Stimulated activated naive CD8-positive, alpha-beta T cell treated with anti-CD3 and anti-CD28 coated beads, Interleukin-15, Interleukin-2, amounts not matched to agents 100 U/mL and 50 U/mL, for 24 hours (primary cell): ENCODE measurements around the gene PFKL.
A peak's percentile ranks its signal among the peaks of the same experiment; 100 is the strongest.
"Not testable (repeated sequence)": the region's sequence is repeated elsewhere in the genome, so short reads cannot be mapped to it uniquely, and the experiment has no call there.

Experiments used
- ATAC-seq: fragments of 150-1000 bp; cut with Tn5 transposase; one replicate; pipeline ENCODE4 v1.10.0; 2021
- DNase-seq: peaks from one replicate; pipeline ENCODE4 v3.0.0; 2021

Gene PFKL

GRCh38 chr21:44294391-44295162 lies 5.3 kb upstream of the PFKL start:
- DNase-seq (peak; percentile 41), ATAC-seq (no peak)

DNA sequence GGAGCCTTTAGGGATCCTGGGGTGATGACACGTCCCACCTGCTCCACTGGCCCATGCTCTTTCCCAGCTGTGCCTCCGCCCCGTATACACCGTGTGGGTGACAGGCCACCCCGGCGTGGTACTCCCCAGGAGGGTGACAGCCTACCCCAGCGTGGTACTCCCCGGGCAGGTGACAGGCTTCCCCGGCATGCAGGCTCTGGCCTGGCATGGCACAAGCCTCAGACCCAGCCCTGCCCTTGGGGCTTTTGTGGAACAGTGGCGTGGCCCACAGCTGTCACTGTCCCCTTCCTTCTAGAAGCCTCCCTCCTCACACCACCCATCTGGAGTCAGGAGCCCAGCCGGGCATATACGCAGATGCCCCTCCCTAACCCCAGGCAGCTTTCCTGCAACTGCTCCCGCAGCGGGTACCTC lies 4.7 kb upstream of the PFKL start:
- ATAC-seq (no peak), DNase-seq (no peak)

- DNase-seq = no peak
- ATAC-seq = no peak
Measured at GRCh38 chr21:44295646-44296045, 4.2 kb upstream of the PFKL start.

GRCh38 chr21:44296103-44296519 lies 3.7 kb upstream of the PFKL start:
- no peak for ATAC-seq
- no peak for DNase-seq

DNA sequence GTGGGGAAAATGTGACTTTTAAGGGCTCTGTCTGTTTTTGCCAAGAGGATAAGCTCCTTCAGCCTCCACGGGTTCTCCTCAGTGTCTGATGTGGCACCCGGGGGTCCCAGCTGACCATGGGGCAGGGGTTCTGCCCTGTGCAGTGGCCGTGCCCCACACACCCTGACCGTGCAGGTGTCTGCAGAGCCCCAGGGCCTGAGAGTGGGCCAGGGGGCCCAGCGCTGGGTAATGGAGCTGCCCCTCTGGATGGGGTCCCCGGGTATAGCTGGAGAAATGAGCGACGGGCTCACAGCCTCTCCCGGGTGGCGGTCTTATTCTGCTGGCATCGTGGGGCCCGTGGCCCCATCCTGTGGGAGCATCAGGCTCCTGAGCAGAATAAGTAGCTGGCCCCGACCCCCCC lies 2.9 kb upstream of the PFKL start:
- DNase-seq (no peak), ATAC-seq (no peak)

DNA sequence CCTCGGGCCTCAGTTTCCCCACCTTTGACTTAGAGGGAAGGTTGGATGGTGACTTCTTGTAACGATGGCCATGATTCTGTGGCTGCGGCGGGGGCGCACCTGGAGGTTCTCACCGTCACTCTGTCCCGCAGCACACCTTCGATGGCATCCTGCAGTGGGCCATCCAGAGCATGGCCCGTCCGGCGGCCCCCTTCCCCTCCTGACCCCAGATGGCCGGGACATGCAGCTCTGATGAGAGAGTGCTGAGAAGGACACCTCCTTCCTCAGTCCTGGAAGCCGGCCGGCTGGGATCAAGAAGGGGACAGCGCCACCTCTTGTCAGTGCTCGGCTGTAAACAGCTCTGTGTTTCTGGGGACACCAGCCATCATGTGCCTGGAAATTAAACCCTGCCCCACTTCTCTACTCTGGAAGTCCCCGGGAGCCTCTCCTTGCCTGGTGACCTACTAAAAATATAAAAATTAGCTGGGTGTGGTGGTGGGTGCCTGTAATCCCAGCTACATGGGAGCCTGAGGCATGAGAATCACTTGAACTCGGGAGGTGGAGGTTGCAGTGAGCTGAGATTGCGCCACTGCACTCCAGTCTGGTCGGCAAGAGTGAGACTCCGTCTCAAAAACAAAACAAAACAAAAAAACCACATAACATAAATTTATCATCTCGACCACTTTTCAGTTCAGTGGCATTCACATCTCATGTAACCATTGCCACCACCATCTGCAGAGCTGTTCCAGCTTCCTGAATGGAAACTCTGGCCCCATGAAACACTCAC lies 2.1 kb upstream of the PFKL start:
- peak; percentile 83 for DNase-seq
- peak; percentile 47 for ATAC-seq

DNA sequence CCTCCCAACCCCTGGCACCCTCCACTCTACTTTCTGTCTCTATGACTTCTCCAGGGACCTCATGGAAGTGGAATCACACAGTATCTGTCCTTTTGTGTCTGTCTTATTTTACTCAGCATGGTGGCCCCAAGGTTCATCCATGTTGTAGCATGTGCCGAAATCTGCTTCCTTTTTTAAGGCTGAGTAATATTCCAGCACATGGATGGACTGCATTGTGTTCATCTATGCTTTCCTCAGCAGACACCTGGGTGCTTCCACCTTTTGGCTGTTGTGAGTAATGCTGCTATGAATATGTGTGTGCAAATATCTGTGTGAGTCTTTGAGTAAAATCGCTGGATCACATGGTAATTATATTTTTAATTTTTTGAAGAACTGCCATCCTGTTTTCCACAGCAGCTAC lies 1.6 kb upstream of the PFKL start:
- ATAC-seq (no peak), DNase-seq (no peak)

DNA sequence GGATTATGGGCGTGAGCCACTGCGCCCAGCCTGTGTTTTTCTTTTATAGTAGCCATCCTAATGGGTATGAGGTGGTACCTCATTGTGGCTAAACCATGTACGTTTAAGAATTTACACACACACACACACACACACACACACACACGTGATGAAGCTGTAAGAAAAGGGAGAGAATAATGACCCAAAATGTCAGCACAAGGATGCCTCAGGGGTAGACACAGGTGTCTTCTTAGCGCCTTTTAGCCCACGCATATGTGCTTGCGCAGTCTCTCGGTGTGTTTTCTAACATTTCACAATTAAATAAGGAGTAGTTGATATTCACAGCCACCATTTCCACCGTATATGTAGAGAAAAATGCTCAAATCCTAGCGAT lies 782 bp upstream of the PFKL start:
- ATAC-seq (no peak), DNase-seq (no peak)

DNA sequence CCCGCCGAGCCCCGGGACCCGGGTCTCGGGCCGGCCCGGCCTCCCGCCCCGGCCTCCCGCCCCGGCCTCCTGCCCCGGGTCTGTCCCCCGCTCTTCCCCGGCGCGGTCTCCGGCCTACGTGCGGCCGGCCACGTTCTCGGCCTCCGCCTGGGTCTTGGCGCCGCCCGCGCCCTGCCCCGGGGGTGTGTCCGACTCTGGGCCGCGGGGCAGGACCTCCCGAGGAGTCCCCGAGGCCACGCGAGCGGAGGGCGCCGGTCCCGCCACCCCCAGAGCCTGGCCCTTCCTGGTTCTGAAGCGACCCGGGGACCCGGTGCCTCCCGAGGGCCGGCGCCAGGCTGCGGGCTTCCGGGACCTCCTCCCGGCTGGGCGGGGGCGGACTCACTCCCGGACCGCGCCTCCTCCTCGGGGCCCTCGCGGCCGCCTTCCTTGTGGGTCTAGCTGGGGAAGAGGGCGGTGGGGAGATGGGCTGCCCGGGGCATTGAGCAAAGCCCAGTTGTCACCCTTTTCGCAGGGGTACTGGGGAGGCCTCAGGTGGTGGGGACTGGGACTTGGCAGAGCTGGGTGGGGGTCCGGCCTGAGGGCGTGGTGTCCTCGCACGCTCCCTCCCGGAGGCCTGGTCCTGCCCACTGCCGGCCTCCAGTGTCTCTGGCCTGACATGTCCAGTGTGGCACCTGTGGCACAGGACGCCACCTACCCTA lies 558 bp downstream of the PFKL start:
- peak; percentile 77 for DNase-seq
- ATAC-seq = peak; percentile 26

DNA sequence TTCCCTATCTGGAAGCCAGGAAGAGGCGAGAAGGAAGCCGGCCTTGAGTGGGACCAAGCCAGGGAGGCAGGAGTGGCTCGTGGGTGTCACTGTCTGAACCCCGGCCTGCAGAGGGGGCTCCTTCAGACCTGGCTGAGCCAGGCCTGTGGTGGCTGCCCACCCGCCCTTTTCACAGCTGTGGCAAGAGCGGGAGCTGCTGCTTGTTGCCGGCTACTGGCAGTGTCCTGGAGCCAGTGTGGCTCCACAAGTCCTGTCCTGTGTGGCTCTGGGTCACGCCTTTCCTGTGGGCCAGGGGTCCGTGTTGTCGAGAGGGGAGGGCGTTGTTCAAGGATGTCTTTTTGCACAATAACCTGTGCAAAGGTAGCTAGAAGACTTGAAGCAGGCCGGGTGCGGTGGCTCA lies 1.3 kb downstream of the PFKL start:
- ATAC-seq (no peak), DNase-seq (no peak)

GRCh38 chr21:44301961-44302406 lies 2.1 kb downstream of the PFKL start:
- ATAC-seq = no peak
- no peak for DNase-seq

DNA sequence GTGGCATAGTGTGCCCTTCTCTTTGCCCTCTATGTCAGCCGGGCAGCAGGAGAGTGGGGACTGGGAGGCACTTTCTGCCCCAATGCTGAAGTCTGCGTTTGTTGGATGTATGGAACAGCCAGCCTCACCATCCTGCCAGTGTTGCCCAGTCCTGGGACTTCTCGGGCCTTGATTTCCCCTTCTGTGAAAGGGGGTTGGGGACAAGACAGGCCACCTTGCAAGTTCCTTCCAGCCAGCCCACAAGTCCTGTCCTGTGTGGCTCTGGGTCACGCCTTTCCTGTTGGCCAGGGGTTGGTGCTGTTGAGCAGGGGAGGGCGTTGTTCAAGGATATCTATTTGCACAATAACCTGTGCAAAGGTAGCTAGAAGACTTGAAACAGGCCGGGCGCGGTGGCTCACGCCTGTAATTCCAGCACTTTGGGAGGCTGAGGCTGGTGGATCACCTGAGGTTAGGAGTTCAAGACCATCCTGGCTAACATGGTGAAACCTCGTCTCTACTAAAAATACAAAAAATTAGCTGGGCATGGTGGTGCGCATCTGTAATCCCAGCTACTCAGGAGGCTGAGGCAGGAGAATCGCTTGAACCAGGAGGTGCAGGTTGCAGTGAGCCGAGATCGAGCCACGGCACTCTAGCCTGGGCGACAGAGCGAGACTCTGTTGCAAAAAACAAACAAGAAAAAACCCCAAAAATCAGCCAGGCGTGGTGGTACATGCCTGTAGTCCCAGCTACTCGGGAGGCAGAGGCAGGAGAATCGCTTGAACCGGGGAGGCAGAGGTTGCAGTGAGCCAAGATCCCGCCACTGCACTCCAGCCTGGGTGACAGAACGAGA lies 2.9 kb downstream of the PFKL start:
- not testable (repeated sequence) for DNase-seq, ATAC-seq

DNA sequence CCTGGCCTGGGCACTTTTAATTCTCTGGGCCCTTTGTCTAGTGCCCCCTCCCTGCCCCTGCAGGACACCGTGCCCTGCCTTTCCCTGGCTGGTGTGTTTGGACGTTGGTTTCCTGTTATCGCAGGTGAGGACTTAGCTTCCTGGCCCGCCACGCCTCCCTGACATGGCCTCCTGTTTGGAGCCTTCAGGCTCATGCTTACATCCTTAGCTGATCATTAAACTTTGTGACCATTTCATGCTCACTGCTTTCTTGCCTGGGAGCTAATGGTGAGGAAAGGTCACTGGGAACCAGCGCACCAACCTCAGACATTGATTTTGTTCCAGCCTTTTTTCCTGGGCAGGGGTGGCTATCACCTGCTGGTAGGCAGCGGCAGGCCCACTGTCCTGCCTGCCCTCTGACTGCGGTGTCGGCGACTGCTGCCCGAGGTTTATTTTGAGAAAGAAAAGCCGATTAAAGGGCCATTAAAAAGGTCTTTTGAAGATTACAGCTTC lies 3.7 kb downstream of the PFKL start:
- no peak for DNase-seq
- no peak for ATAC-seq

DNA sequence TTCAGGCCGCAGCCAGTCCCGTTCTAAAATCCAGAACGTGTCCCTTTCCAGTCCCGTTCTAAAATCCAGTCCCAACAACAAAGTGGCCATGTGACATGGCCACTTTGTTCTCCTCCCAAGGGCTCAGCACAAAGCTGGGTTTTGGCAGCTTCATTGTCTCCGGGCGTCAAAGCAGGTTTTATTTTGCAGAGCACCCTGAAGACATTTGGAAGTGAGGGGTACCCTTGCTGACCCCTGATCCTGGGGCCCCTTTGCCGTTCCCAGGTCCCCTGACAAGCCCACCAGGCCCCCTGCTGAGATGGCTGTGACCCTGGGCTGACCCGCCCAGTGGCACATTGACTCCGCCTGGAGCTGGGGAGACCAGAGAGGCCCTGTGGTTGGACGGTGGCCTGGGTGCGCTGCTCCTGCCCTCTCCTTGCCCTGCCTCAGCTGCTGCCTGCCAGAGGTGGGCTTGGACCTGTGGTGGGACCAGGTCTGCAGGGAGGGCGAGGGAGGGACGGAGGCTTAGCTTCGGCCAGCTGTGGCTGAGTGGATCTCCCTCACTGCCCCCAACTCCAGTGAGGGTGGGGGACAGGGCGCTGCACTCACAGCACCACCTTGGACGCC lies 4.3 kb downstream of the PFKL start:
- DNase-seq = no peak
- ATAC-seq = no peak

- ATAC-seq (peak; percentile 33), DNase-seq (peak; percentile 52)
Measured at GRCh38 chr21:44304877-44305293, 5.0 kb downstream of the PFKL start.

DNA sequence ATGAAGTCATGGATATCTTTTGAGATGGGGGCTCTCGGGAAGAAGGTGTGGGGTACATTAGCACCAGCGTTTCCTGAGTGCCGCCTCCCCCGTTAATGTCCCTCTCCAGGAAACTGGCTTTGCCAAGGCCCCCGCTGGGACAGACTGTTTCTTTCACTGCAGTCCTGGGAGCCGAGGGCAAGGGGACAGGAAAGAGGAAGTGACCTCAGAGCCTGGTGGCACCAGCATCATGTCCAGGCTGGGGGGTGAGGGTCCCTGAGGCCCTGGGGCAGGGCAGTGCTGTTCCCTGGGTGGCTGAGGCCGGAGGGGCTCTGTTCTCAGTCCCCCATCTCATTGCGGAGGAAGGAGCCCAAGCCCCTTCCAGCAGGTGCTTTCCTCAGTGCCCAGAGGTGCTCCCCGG lies 5.8 kb downstream of the PFKL start:
- DNase-seq = no peak
- ATAC-seq = no peak

GRCh38 chr21:44306936-44307704 lies 7.3 kb downstream of the PFKL start:
- ATAC-seq (no peak), DNase-seq (no peak)

DNA sequence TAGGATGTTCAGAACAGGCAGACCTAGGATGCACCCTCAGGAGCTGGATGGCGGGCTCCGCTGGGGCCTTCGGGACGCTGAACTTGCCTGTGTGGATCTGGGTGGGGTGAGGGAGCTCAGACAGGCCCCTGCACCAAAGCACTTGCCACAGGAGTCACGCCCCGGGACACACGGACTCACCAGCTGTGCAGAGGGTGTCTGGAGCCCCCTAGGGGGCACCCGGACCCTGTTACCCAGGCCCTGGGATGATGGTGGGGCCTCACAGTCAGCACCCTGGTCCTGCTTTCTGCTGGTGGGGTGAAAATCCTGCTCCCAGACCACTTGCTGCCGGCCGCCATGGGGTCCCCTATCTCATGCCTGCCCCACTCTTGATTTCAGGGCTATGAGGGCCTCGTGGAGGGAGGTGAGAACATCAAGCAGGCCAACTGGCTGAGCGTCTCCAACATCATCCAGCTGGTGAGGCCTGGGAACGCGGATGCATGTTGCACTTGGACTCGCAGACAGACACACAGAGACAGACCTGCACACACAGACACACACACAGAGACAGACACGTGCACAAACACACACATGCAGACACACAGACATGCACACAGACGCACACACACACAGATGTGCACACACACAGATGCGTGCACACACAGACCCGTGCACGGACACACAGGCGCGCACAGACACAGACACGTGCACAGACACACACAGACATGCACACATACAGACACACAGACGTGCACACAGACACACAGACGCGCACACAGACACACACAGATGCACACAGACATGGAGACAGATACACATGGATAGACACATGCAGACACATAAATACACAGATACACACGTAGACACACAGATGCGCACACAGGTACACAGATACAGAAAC lies 11.0 kb downstream of the PFKL start:
- ATAC-seq (no peak), DNase-seq (no peak)

DNA sequence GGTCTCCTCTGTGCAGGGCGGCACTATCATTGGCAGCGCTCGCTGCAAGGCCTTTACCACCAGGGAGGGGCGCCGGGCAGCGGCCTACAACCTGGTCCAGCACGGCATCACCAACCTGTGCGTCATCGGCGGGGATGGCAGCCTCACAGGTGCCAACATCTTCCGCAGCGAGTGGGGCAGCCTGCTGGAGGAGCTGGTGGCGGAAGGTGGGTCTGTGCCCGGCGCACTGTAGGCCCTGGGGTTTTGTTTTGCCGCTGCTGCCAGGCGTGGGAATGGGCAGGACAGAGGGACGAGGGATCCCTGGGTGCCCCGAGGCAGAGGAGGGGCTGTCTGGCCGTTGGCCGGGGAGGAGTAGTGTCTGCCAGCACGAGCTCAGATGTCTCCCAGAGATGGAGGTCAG lies 12.2 kb downstream of the PFKL start:
- ATAC-seq (no peak), DNase-seq (no peak)

GRCh38 chr21:44312716-44313115 lies 12.9 kb downstream of the PFKL start:
- no peak for ATAC-seq

More at GRCh38 chr21:44312716-44313115, 12.9 kb downstream of the PFKL start:
- no peak for DNase-seq
